ENCODE data around the gene AAR2. TPM values are rescaled to one million over a fixed set of nuclear protein-coding genes. Genes with fewer than 3 reads are reported as not detected.

The AAR2 gene
- total and polyA plus RNA-seq, 8 donors, result 23.1 to 40.0 (median 34.6) TPM

DNA sequence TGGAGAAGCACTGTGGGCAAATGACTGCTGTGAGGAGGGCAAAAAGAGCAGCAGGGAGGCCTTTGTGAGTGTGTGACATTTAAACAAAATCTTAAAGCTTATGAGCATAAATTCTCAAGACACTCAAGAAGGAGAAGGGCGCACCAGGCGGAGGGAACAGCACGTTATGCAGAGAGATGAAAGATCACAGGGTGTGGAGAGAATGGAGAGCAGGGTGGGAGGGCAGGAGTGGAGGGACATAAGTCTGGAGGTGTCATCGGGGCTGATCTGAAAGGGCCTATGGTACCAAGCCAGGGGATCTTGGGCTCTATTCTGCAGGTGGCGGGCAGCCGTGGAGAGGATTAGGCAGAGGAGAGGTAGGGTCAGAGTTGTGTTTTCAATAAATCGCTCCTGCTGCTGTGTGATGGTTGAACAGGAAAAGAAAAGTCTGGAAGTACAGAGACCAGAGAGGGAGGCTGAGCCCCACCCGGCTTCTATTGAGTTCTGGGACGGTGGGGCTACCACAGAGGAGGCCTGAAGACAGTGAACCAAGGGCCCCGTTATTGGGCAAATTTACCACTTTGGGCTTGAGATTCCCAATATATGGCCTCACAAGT is 45.6 kb downstream of the AAR2 start:
- intact Hi-C loops (cut with DNase I), result no loop called here
- DNase-seq (no peak), ATAC-seq (no peak)
- no peak overlapping the region for H3K4me3 ChIP-seq
- peaks cover 0 to 27% of the 10 kb centered on the region in 2 donors for H3K27me3 ChIP-seq
- H3K4me1 ChIP-seq, result no peaks in the 10 kb centered on the region
- no peak overlapping the region for H3K27ac ChIP-seq
- TF ChIP-seq, protein P1, sequence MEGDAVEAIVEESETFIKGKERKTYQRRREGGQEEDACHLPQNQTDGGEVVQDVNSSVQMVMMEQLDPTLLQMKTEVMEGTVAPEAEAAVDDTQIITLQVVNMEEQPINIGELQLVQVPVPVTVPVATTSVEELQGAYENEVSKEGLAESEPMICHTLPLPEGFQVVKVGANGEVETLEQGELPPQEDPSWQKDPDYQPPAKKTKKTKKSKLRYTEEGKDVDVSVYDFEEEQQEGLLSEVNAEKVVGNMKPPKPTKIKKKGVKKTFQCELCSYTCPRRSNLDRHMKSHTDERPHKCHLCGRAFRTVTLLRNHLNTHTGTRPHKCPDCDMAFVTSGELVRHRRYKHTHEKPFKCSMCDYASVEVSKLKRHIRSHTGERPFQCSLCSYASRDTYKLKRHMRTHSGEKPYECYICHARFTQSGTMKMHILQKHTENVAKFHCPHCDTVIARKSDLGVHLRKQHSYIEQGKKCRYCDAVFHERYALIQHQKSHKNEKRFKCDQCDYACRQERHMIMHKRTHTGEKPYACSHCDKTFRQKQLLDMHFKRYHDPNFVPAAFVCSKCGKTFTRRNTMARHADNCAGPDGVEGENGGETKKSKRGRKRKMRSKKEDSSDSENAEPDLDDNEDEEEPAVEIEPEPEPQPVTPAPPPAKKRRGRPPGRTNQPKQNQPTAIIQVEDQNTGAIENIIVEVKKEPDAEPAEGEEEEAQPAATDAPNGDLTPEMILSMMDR (IDR thresholded peaks at IDR 0.05), result no peak
- H3K9me3 ChIP-seq, result no peaks in the 10 kb centered on the region
- no peaks in the 10 kb centered on the region for H3K36me3 ChIP-seq

GRCh38 chr20:36284751-36285150 is 48.5 kb downstream of the AAR2 start:
- H3K4me1 ChIP-seq, result no peaks in the 10 kb centered on the region
- H3K4me3 ChIP-seq, result no peak overlapping the region
- H3K27me3 ChIP-seq, result peaks cover 0 to 11% of the 10 kb centered on the region in 2 donors
- intact Hi-C loops (cut with DNase I), result no loop called here
- no peaks in the 10 kb centered on the region for H3K36me3 ChIP-seq
- H3K9me3 ChIP-seq, result no peaks in the 10 kb centered on the region
- ATAC-seq (no peak), DNase-seq (no peak)
- H3K27ac ChIP-seq, result no peak overlapping the region
- TF ChIP-seq, protein P1 (IDR thresholded peaks at IDR 0.05), result no peak

DNA sequence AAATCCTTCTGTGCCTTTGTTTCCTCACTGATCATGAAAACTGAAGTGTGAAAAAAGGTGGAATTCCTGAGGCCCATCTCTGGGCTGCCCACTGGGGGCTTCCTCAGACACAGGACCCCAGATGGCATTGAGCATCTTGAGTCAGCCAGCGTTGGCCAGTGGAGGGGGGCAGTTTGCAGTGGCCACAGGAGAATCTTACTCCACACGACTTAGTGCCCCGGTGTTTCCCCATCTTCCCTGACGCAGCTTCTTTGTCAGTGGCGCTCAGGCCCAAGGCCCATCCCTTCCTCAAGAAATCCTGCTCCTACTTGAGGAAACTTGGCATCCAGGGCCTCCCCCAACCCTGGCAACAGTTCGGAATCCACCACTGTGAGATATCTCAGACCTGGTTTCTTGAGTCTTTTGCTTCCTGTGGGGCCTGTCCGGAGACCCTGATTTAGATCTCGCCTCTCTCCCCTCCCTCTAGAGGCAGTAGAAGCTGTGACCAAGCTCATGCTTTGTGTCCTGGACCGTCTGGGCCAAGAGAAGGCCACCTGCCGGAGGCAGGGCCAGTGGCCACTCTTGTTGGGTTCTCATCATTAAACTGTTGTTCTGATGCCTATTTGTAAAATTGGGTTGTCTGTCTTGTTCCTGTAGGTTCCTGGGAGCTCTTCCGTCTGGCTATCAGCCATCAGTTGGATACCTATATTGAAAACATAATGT is 49.6 kb downstream of the AAR2 start:
- no peak for ATAC-seq
- TF ChIP-seq, protein P1 (IDR thresholded peaks at IDR 0.05), result no peak
- Histone ChIP-seq H3K27ac (no peak overlapping the region), H3K36me3 (no peaks in the 10 kb centered on the region), H3K27me3 (peaks cover 0 to 5% of the 10 kb centered on the region in 2 donors), H3K4me1 (no peaks in the 10 kb centered on the region), H3K4me3 (no peak overlapping the region), H3K9me3 (no peaks in the 10 kb centered on the region)
- DNase-seq, result no peak
- intact Hi-C loops (cut with DNase I), result no loop called here

DNA sequence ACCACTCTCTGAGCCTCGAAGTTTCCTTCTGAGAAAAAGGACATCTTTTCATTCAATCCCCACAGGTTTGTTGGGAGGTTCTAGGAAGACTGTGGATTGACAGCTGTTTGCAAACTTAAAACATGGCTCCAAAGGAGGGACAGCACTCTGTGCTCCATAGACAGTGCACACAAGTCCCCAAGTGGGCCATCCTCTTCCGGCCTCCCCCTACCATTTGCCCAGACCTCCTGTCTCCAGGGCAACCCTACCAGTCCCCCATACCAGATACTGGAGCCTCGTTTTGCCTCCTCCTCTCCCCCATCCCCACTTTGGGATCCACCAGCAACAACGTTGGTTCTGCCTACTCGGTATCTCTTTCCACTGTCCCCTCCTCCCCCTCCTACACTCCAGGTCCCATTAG is 61.4 kb downstream of the AAR2 start:
- no peak for DNase-seq
- Histone ChIP-seq H3K9me3 (no peaks in the 10 kb centered on the region), H3K27ac (no peak overlapping the region), H3K4me1 (no peaks in the 10 kb centered on the region), H3K4me3 (no peak overlapping the region), H3K36me3 (no peaks in the 10 kb centered on the region), H3K27me3 (peaks cover 7 to 93% of the 10 kb centered on the region in 2 donors)
- TF ChIP-seq, protein P1 (IDR thresholded peaks at IDR 0.05), result no peak
- intact Hi-C loops (cut with DNase I), result no loop called here
- no peak for ATAC-seq

GRCh38 chr20:36298061-36298460 is 61.8 kb downstream of the AAR2 start:
- Histone ChIP-seq H3K9me3 (no peaks in the 10 kb centered on the region), H3K27me3 (peaks cover 10 to 96% of the 10 kb centered on the region in 2 donors), H3K4me1 (no peaks in the 10 kb centered on the region), H3K4me3 (no peak overlapping the region), H3K36me3 (no peaks in the 10 kb centered on the region), H3K27ac (no peak overlapping the region)
- intact Hi-C loops (cut with DNase I), result no loop called here
- TF ChIP-seq, protein P1 (IDR thresholded peaks at IDR 0.05), result no peak
- no peak for ATAC-seq
- DNase-seq, result no peak
